Large intestine (tissue), 3 donors: Measurements from ENCODE around the gene ST8SIA5. TPM values are rescaled to one million over a fixed set of nuclear protein-coding genes. Genes with fewer than 3 reads are reported as not detected.

Source experiments
- DNase-seq, 2 donors: peaks; one replicate each; pipeline versions ENCODE4 v3.0.0 to v3.0.0-alpha.2; 2013
- H3K27ac ChIP-seq: one replicate; pipeline ENCODE4 v1.5.1; 2013; ENCODE audit warnings: low read length
- H3K27me3 ChIP-seq: 2 replicates; pipeline ENCODE4 v1.6.1; 2013; ENCODE audit warnings: low read length; ENCODE audit not compliant: control insufficient read depth, insufficient read depth
- H3K36me3 ChIP-seq: 2 replicates; pipeline ENCODE4 v1.6.1; 2013; ENCODE audit warnings: low read length; ENCODE audit not compliant: control insufficient read depth, insufficient read depth
- H3K4me1 ChIP-seq: one replicate; pipeline ENCODE4 v1.6.1; 2013; ENCODE audit warnings: low read length; ENCODE audit not compliant: control insufficient read depth, insufficient read depth
- H3K4me3 ChIP-seq: one replicate; pipeline ENCODE4 v1.5.1; 2013; ENCODE audit warnings: low read length
- H3K9me3 ChIP-seq: one replicate; pipeline ENCODE4 v1.6.1; 2013; ENCODE audit warnings: mild to moderate bottlenecking, low read depth, low read length, moderate library complexity; ENCODE audit not compliant: control insufficient read depth
- WGBS: methylation state at CpG from one replicate; pipeline ENCODE4 v1.1.5; 2013; ENCODE audit warnings: low lambda C conversion rate; ENCODE audit not compliant: insufficient coverage; 5-methylcytosine and 5-hydroxymethylcytosine counted together
- polyA plus RNA-seq: library from polyadenylated mRNA; unstranded; fragments of 120-200 nt; gene quantifications from one replicate; pipeline ENCODE4 v1.2.1, GENCODE V29; 2013

The ST8SIA5 gene
- polyA plus RNA-seq, 1 donor = 1.3 TPM

DNA sequence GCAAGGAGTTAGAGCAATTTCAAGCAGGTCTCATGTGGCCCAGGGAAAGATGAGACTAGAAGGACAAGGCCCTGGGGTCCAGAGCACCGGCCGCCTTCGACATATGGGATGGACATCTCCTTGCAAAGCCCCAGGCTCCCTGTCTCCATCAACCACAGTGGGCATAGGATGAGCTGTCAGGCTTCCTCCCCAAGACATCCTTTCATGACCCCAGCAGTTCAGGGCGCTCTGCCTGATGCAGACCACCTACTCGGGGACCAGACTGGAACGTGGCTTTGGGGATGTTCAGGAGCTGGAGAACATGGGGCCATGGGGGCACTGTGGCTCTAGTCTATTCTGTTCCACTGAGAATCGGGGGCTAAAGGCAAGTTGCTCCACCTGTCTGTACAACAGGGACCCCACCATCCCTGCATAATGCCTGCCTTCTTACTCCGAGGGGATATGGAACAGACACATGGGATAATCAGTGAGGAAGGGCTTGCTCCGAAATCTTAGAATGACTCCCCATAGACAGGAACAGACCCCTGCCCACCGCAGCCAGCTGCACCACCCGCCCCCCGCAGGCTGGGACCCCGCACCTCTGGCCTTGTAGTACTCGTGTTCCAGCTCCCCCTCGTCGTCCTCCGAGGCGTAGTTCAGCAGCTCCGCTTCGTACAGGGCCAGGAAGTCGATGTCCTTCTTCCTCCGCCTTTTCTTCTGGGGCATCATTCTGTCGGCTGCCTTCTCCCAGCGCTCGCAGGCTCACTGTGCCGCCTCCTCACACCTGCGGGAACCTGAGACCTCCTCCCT, 100.3 kb downstream of the ST8SIA5 start:
- H3K9me3 ChIP-seq = no peaks in the 10 kb centered on the region
- no CpG with 5 or more reads among the region's 27 CpGs for WGBS
- no peak for DNase-seq

GRCh38 chr18:46652372-46652771, 104.5 kb downstream of the ST8SIA5 start:
- Histone ChIP-seq H3K27me3 (no peaks in the 10 kb centered on the region), H3K27ac (no peak overlapping the region), H3K4me3 (no peak overlapping the region), H3K4me1 (no peaks in the 10 kb centered on the region), H3K36me3 (no peaks in the 10 kb centered on the region), H3K9me3 (no peaks in the 10 kb centered on the region)
- DNase-seq = no peak

More for the DNA sequence above, 100.3 kb downstream of the ST8SIA5 start:
- Histone ChIP-seq H3K4me1 (no peaks in the 10 kb centered on the region), H3K4me3 (no peak overlapping the region), H3K27me3 (no peaks in the 10 kb centered on the region), H3K36me3 (no peaks in the 10 kb centered on the region), H3K27ac (no peak overlapping the region)

DNA sequence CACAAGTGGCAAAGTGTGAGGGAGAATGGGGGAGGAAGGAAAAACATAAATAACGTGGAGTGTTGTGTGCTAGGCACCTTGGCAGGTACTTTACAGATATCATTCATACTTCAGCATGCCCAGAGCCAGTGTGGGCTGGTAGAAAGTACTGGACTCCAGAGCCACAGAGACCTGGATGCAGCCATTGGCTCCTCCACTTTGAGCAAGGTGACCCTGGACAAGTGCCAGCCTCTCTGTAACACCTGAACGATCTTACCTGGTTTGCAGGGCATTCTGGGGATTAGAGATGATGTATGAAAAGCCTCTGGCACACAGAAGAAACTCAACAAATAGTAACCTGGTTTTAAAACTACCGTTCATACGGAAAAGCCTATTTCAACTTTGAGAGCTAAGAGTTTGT, 106.2 kb downstream of the ST8SIA5 start:
- Histone ChIP-seq H3K4me3 (no peak overlapping the region), H3K4me1 (no peaks in the 10 kb centered on the region), H3K36me3 (no peaks in the 10 kb centered on the region), H3K9me3 (no peaks in the 10 kb centered on the region), H3K27ac (no peak overlapping the region), H3K27me3 (no peaks in the 10 kb centered on the region)
- WGBS = no CpG with 5 or more reads among the region's 4 CpGs
- DNase-seq = no peak

DNA sequence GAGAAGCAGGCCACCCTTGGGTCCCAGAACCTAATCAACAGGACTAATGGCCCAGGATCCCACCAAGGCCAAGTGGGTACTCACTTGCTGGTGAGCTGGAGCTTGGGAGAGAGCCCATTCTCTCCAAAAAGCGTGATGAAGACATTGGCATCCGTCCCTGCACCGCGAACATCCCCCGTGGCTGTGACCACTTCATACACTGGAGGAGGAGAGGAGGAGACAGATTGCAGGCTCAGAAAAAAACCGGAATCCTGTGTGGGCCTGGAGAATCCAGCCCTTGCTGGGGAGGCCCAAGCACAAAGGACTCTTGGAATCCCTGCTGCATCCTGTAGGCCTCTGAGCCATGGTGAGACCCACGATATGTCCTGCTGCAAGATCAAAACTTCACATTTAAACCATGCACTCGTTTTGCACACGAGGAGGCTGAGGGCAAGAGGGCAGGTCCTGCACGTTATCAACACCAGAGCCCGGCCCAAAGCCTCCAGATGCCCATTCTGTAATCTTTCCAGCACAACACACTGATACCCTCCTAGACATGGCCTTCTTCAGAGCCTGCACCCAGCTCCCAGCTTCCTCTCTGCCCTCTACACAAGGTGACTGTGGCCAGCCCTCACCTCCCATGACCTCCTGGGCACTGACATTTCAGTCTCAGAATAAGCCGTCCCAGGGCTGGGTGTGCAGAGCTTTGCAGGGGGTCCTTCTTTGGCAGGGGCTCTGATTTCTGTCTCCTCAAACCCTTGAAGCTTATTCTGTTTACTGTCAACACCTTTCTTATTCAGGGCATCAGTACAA, 107.6 kb downstream of the ST8SIA5 start:
- peaks cover 2% of the 10 kb centered on the region for H3K27me3 ChIP-seq
- no peaks in the 10 kb centered on the region for H3K9me3 ChIP-seq
- H3K4me3 ChIP-seq = no peak overlapping the region
- H3K36me3 ChIP-seq = no peaks in the 10 kb centered on the region
- no peak overlapping the region for H3K27ac ChIP-seq
- WGBS = no CpG with 5 or more reads among the region's 12 CpGs
- no peak for DNase-seq
- H3K4me1 ChIP-seq = no peaks in the 10 kb centered on the region

- Histone ChIP-seq H3K4me3 (no peak overlapping the region), H3K27ac (no peak overlapping the region), H3K27me3 (peaks cover 2% of the 10 kb centered on the region), H3K4me1 (no peaks in the 10 kb centered on the region), H3K36me3 (no peaks in the 10 kb centered on the region), H3K9me3 (no peaks in the 10 kb centered on the region)
- WGBS = no CpG with 5 or more reads among the region's 7 CpGs
- no peak for DNase-seq
These were observed 110.4 kb downstream of the ST8SIA5 start for GRCh38 chr18:46646468-46646867.

DNA sequence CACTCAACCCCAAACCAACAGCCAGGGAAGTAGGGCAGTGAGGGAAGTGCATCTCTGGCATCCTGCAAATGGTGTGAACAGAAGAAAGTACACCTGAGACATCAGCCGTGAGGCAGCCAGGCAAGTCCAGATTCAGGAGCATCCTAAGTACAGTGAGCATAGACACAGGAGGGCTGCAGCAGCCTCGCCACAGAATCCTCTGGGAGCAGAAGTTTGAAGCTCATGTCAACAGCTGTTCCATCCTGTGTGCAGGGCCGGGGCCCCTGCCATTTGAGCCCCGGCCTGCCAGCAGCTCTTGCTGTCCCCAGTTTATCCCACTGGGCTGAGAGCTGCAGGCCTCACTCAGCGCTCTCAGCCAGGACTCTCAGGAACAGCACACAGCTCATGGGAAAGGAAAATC, 114.3 kb downstream of the ST8SIA5 start:
- Histone ChIP-seq H3K36me3 (no peaks in the 10 kb centered on the region), H3K9me3 (no peaks in the 10 kb centered on the region), H3K4me3 (no peak overlapping the region), H3K27ac (no peak overlapping the region), H3K27me3 (peaks cover 2% of the 10 kb centered on the region), H3K4me1 (no peaks in the 10 kb centered on the region)
- DNase-seq = no peak
- WGBS = no CpG with 5 or more reads among the region's 5 CpGs

DNA sequence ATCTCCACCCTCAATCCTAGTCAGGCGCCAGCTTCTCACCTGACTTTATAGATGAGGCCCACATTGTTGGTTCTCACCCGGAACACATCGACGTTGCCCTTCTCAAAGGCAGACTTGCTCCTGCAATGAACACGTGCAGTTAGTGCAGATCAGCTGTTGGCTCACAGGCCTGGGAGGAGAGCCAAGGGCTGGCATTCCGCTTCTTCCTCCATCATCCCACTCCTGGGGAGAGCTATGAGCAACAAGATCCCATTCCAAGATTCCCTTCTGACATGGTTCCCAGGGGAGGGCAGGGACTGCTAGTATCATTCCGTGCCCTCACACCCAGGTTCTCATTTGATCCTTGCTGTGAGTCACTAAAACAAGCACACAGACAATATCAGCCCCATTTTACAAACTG, 114.9 kb downstream of the ST8SIA5 start:
- H3K4me1 ChIP-seq = no peaks in the 10 kb centered on the region

GRCh38 chr18:46639386-46639785, 117.5 kb downstream of the ST8SIA5 start:
- WGBS = no CpG with 5 or more reads among the region's 6 CpGs
- Histone ChIP-seq H3K4me3 (no peak overlapping the region), H3K27me3 (no peaks in the 10 kb centered on the region), H3K4me1 (no peaks in the 10 kb centered on the region), H3K36me3 (no peaks in the 10 kb centered on the region), H3K27ac (no peak overlapping the region), H3K9me3 (no peaks in the 10 kb centered on the region)
- DNase-seq = no peak

More for the DNA sequence above, 114.9 kb downstream of the ST8SIA5 start:
- H3K4me3 ChIP-seq = no peak overlapping the region
- H3K27me3 ChIP-seq = peaks cover 2% of the 10 kb centered on the region
- H3K27ac ChIP-seq = no peak overlapping the region
- no peaks in the 10 kb centered on the region for H3K36me3 ChIP-seq
- DNase-seq = no peak
- no CpG with 5 or more reads among the region's 7 CpGs for whole genome bisulfite sequencing
- H3K9me3 ChIP-seq = no peaks in the 10 kb centered on the region

- H3K9me3 ChIP-seq = no peaks in the 10 kb centered on the region
- no CpG with 5 or more reads among the region's 7 CpGs for WGBS
These were observed 120.7 kb downstream of the ST8SIA5 start for GRCh38 chr18:46636040-46636630.

GRCh38 chr18:46632401-46633071, 124.3 kb downstream of the ST8SIA5 start:
- no peak overlapping the region for H3K27ac ChIP-seq
- DNase-seq = no peak
- H3K36me3 ChIP-seq = no peaks in the 10 kb centered on the region
- no CpG with 5 or more reads among the region's 8 CpGs for WGBS
- no peaks in the 10 kb centered on the region for H3K9me3 ChIP-seq
- H3K4me3 ChIP-seq = no peak overlapping the region
- H3K27me3 ChIP-seq = no peaks in the 10 kb centered on the region
- H3K4me1 ChIP-seq = no peaks in the 10 kb centered on the region

More at GRCh38 chr18:46636040-46636630, 120.7 kb downstream of the ST8SIA5 start:
- no peak for DNase-seq
- H3K36me3 ChIP-seq = no peaks in the 10 kb centered on the region
- H3K27me3 ChIP-seq = no peaks in the 10 kb centered on the region
- H3K27ac ChIP-seq = no peak overlapping the region
- H3K4me3 ChIP-seq = no peak overlapping the region
- H3K4me1 ChIP-seq = no peaks in the 10 kb centered on the region
